Suprapubic skin (tissue), 4 donors: Measurements from ENCODE around the gene NAP1L1. TPM values are rescaled to one million over a fixed set of nuclear protein-coding genes. Genes with fewer than 3 reads are reported as not detected.

Experiments
- DNase-seq, 2 donors: peaks; one replicate each; pipeline ENCODE4 v3.0.0-alpha.2; 2019; ENCODE audit warnings: low spot score in 2 of 2
- H3K27ac ChIP-seq: fragments of 200-600 bp; sonication (generic); one replicate; pipeline ENCODE4 v1.5.1; 2019
- H3K27me3 ChIP-seq: fragments of 200-600 bp; sonication (generic); one replicate; pipeline ENCODE4 v1.5.1; 2019
- H3K36me3 ChIP-seq: fragments of 200-600 bp; sonication (generic); one replicate; pipeline ENCODE4 v1.5.1; 2019
- H3K4me1 ChIP-seq: fragments of 200-600 bp; sonication (generic); one replicate; pipeline ENCODE4 v1.5.1; 2019
- H3K4me3 ChIP-seq: fragments of 200-600 bp; sonication (generic); one replicate; pipeline ENCODE4 v1.5.1; 2019; ENCODE audit warnings: mild to moderate bottlenecking
- H3K9me3 ChIP-seq: fragments of 200-600 bp; sonication (generic); one replicate; pipeline ENCODE4 v1.5.1; 2019
- EP300 ChIP-seq: sonication (generic); formaldehyde crosslinking; IDR thresholded peaks from one replicate; pipeline ENCODE4 v1.6.1; 2017; ENCODE audit warnings: antibody characterized with exemption
- POLR2A ChIP-seq, 2 donors: fragments of 450-650 bp; IDR thresholded peaks; one replicate each; pipeline ENCODE4 v1.6.1; 2017; ENCODE audit warnings: antibody characterized with exemption in 2 of 2, mild to moderate bottlenecking in 2 of 2, moderate library complexity in 2 of 2
- POLR2AphosphoS5 ChIP-seq, 3 donors: sonication (generic); formaldehyde crosslinking; IDR thresholded peaks; one replicate each; pipeline ENCODE4 v1.6.1; 2017; ENCODE audit warnings: antibody characterized with exemption in 3 of 3
- WGBS: methylation state at CpG from one replicate; pipeline ENCODE4 v1.1.5; 2018; 5-methylcytosine and 5-hydroxymethylcytosine counted together
- total RNA-seq, 4 donors: library from RNA; depleted of rRNA; stranded (reverse); fragments of >200 nt; gene quantifications; one replicate each; pipeline ENCODE4 v1.1.0, GENCODE V29; 2016
- TF ChIP-seq, protein P1 (sequence below), 2 donors: fragments of 200-600 bp in 1 of 2; fragments of 450-650 bp in 1 of 2; sonication (generic) in 1 of 2; IDR thresholded peaks; one replicate each; pipeline ENCODE4 v1.5.1; 2016 to 2019; ENCODE audit warnings: antibody characterized with exemption in 2 of 2, mild to moderate bottlenecking in 1 of 2, moderate library complexity in 1 of 2

The NAP1L1 gene
- total RNA-seq, 4 donors from 2014 or later, result 159 to 243 (median 186) TPM

GRCh38 chr12:76041406-76041805 is 43.1 kb downstream of the NAP1L1 start:
- DNase-seq, result no peak
- TF ChIP-seq POLR2A (IDR thresholded peaks at IDR 0.05) (no peak), EP300 (no peak), POLR2AphosphoS5 (IDR thresholded peaks at IDR 0.05) (no peak)
- TF ChIP-seq, protein P1, sequence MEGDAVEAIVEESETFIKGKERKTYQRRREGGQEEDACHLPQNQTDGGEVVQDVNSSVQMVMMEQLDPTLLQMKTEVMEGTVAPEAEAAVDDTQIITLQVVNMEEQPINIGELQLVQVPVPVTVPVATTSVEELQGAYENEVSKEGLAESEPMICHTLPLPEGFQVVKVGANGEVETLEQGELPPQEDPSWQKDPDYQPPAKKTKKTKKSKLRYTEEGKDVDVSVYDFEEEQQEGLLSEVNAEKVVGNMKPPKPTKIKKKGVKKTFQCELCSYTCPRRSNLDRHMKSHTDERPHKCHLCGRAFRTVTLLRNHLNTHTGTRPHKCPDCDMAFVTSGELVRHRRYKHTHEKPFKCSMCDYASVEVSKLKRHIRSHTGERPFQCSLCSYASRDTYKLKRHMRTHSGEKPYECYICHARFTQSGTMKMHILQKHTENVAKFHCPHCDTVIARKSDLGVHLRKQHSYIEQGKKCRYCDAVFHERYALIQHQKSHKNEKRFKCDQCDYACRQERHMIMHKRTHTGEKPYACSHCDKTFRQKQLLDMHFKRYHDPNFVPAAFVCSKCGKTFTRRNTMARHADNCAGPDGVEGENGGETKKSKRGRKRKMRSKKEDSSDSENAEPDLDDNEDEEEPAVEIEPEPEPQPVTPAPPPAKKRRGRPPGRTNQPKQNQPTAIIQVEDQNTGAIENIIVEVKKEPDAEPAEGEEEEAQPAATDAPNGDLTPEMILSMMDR (IDR thresholded peaks at IDR 0.05), result no peak
- Histone ChIP-seq H3K9me3 (no peaks in the 10 kb centered on the region), H3K4me1 (peaks cover 8% of the 10 kb centered on the region), H3K36me3 (no peaks in the 10 kb centered on the region), H3K4me3 (no peak overlapping the region), H3K27ac (no peak overlapping the region), H3K27me3 (no peaks in the 10 kb centered on the region)
- 87% methylated on average over 2 of the region's 2 CpGs for WGBS

GRCh38 chr12:76040461-76040860 is 44.0 kb downstream of the NAP1L1 start:
- Histone ChIP-seq H3K36me3 (no peaks in the 10 kb centered on the region), H3K4me1 (peaks cover 8% of the 10 kb centered on the region), H3K9me3 (no peaks in the 10 kb centered on the region), H3K27me3 (no peaks in the 10 kb centered on the region), H3K27ac (no peak overlapping the region), H3K4me3 (no peak overlapping the region)
- DNase-seq, result no peak
- 95% methylated on average over 4 of the region's 4 CpGs for WGBS
- TF ChIP-seq, protein P1 (IDR thresholded peaks at IDR 0.05), result no peak
- no peak for TF ChIP-seq POLR2AphosphoS5 (IDR thresholded peaks at IDR 0.05)
- TF ChIP-seq EP300, result no peak
- TF ChIP-seq POLR2A (IDR thresholded peaks at IDR 0.05), result no peak

DNA sequence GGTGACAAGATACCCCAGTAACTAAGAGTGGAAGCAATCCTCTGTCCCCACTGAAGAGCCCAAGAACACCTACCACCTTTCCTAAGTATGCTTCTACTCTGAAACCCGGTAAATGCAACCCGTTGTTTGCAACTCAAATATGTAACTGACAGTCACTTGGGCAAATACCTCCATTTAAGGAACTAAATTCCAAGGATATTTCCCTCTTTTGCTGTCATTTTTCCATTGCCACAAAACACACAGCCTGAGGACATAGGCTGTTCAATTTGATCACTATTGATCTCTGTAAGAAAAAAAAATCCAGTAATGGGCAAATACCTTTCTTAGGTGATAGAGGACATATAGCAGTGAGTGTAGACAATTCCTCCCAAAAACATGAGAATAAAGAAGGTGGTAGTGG is 46.3 kb downstream of the NAP1L1 start:
- no peaks in the 10 kb centered on the region for H3K36me3 ChIP-seq
- H3K27ac ChIP-seq, result no peak overlapping the region
- no peak overlapping the region for H3K4me3 ChIP-seq
- peaks cover 8% of the 10 kb centered on the region for H3K4me1 ChIP-seq
- TF ChIP-seq POLR2A (IDR thresholded peaks at IDR 0.05), result no peak
- TF ChIP-seq, protein P1 (IDR thresholded peaks at IDR 0.05), result no peak
- TF ChIP-seq EP300, result no peak
- no peak for TF ChIP-seq POLR2AphosphoS5 (IDR thresholded peaks at IDR 0.05)
- 50% methylated on average over 2 of the region's 2 CpGs for WGBS
- H3K9me3 ChIP-seq, result no peaks in the 10 kb centered on the region
- DNase-seq, result no peak
- H3K27me3 ChIP-seq, result no peaks in the 10 kb centered on the region

DNA sequence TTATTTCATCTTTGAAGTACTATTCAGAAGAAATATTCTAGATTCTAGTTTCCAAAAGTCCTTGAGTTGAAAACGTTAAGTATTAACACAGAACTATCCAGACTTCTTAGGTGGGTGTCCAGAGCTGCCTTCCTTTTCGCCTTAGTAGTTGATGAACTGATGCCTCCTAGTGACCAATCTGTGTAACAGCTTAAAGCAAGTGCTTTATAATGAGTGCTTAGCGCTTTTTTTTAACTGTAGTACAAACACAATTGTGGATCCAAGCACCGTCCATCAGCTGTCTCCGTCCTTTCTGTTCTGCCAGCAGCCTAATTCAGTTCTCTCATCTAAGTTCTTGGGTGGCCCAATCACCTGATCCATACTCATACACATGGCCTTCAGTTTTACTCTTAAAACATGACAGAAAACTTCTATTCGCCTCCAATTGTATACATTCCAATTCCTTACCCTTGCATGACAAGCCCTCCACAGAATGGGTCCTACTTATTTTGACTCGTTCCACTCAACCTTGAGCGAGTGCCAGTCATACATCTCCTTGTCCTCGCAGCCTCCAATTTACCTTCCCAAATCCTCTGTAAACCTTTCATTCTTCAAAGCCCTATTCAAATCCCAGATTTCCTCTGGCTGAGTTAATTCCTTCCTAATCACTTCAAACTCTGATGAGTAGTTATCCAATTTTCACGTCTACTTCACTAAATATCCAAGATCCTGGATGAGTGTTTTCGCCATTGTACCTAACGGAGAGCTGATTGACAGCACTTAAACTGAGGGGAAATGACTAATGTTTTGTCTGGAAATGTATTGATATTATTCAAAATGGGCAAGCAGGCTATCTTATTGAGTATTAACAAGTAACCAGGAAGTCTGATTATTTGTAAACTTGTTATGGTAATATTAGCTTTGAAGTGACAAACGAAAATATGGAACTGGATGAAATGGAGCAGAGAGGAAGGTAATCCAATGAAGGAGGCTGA is 47.1 kb downstream of the NAP1L1 start:
- no peak overlapping the region for H3K27ac ChIP-seq
- no peaks in the 10 kb centered on the region for H3K9me3 ChIP-seq
- H3K4me3 ChIP-seq, result no peak overlapping the region
- peaks cover 13% of the 10 kb centered on the region for H3K4me1 ChIP-seq
- H3K36me3 ChIP-seq, result no peaks in the 10 kb centered on the region
- no peaks in the 10 kb centered on the region for H3K27me3 ChIP-seq
- WGBS, result 32% methylated on average over 13 of the region's 13 CpGs
- no peak for TF ChIP-seq POLR2AphosphoS5 (IDR thresholded peaks at IDR 0.05)
- TF ChIP-seq, protein P1 (IDR thresholded peaks at IDR 0.05), result peak; percentile 78 to 80
- no peak for DNase-seq

DNA sequence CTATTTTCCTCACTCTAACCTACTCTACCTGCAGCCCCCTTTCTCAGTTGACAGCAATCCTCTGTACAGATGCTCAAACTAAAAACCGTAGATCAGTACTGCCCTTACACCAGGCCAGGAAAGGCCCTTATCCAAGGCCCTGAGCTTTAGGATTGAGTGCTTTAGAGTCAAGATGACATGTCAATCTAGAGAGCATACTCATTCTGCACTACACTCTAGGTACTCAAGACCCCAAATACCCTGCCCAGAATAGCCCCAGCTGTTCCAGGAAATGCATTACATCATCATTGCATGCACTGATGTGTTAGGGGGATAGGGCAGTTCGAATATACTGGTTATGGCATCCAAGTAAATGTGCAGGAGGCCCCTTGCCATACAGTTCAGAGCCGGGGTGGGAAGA is 49.4 kb downstream of the NAP1L1 start:
- no peak for TF ChIP-seq EP300
- no peak for TF ChIP-seq POLR2AphosphoS5 (IDR thresholded peaks at IDR 0.05)
- no peak for TF ChIP-seq POLR2A (IDR thresholded peaks at IDR 0.05)
- TF ChIP-seq, protein P1 (IDR thresholded peaks at IDR 0.05), result no peak

More for the DNA sequence above, 49.4 kb downstream of the NAP1L1 start:
- no peak overlapping the region for H3K27ac ChIP-seq
- no peaks in the 10 kb centered on the region for H3K36me3 ChIP-seq
- H3K27me3 ChIP-seq, result no peaks in the 10 kb centered on the region
- no peaks in the 10 kb centered on the region for H3K9me3 ChIP-seq
- DNase-seq, result no peak
- H3K4me3 ChIP-seq, result no peak overlapping the region
- H3K4me1 ChIP-seq, result peaks cover 27% of the 10 kb centered on the region
- 68% methylated on average over 3 of the region's 3 CpGs for WGBS
